GM19438 (cell line): ENCODE measurements around the gene PGC.

ENCODE experiments used
- ATAC-seq: cut with Tn5 transposase; IDR thresholded peaks from one replicate; pipeline ENCODE4 v1.9.1; 2021; ENCODE audit warnings: low read depth; ENCODE audit not compliant: unreplicated experiment

Gene PGC

GRCh38 chr6:41702771-41703494, 44.3 kb downstream of the PGC start:
- ATAC-seq = no peak

GRCh38 chr6:41702089-41702745, 45.0 kb downstream of the PGC start:
- no peak for ATAC-seq

- no peak for ATAC-seq
These were observed 46.5 kb downstream of the PGC start for GRCh38 chr6:41700463-41701347.

GRCh38 chr6:41699063-41699462, 48.1 kb downstream of the PGC start:
- no peak for ATAC-seq

GRCh38 chr6:41697861-41698781, 49.1 kb downstream of the PGC start:
- no peak for ATAC-seq

- ATAC-seq = no peak
These were observed 50.4 kb downstream of the PGC start for GRCh38 chr6:41696788-41697187.

- no peak for ATAC-seq
These were observed 51.4 kb downstream of the PGC start for GRCh38 chr6:41695825-41696224.

- ATAC-seq = no peak
These were observed 52.2 kb downstream of the PGC start for GRCh38 chr6:41694815-41695526.

GRCh38 chr6:41693281-41694240, 53.6 kb downstream of the PGC start:
- no peak for ATAC-seq

- ATAC-seq = no peak
These were observed 54.5 kb downstream of the PGC start for GRCh38 chr6:41692730-41693129.

- no peak for ATAC-seq
These were observed 55.0 kb downstream of the PGC start for GRCh38 chr6:41692080-41692675.

- no peak for ATAC-seq
These were observed 55.6 kb downstream of the PGC start for GRCh38 chr6:41691426-41692079.

- no peak for ATAC-seq
These were observed 56.5 kb downstream of the PGC start for GRCh38 chr6:41690541-41691330.

- ATAC-seq = no peak
These were observed 57.8 kb downstream of the PGC start for GRCh38 chr6:41689171-41690008.

- no peak for ATAC-seq
These were observed 58.8 kb downstream of the PGC start for GRCh38 chr6:41688256-41688965.
